Stimulated activated CD8-positive, alpha-beta memory T cell treated with anti-CD3 and anti-CD28 coated beads, Interleukin-7, amount 100 ng/mL, for 4 hours (primary cell): Measurements from ENCODE around the gene SLC26A8.
"Not testable (repeated sequence)": the region's sequence is repeated elsewhere in the genome, so short reads cannot be mapped to it uniquely, and the experiment has no call there.

Source experiments
- DNase-seq, 2 donors: peaks; one replicate each; pipeline ENCODE4 v3.0.0-alpha.2; 2020; ENCODE audit warnings: low read depth in 2 of 2

Gene SLC26A8

GRCh38 chr6:36050947-36051710 lies 26.7 kb upstream of the SLC26A8 start:
- DNase-seq, result no peak

GRCh38 chr6:36050305-36050704 lies 25.9 kb upstream of the SLC26A8 start:
- DNase-seq, result no peak

- no peak for DNase-seq
These were observed 25.1 kb upstream of the SLC26A8 start for GRCh38 chr6:36049582-36049981.

GRCh38 chr6:36042618-36043260 lies 18.3 kb upstream of the SLC26A8 start:
- DNase-seq, result no peak

GRCh38 chr6:36040958-36041357 lies 16.5 kb upstream of the SLC26A8 start:
- DNase-seq, result no peak

- DNase-seq, result no peak
These were observed 14.7 kb upstream of the SLC26A8 start for GRCh38 chr6:36039112-36039511.

- no peak for DNase-seq
These were observed 13.9 kb upstream of the SLC26A8 start for GRCh38 chr6:36038120-36038876.

GRCh38 chr6:36035225-36035624 lies 10.8 kb upstream of the SLC26A8 start:
- no peak for DNase-seq

- DNase-seq, result no peak
These were observed 10.0 kb upstream of the SLC26A8 start for GRCh38 chr6:36034441-36034840.

GRCh38 chr6:36033935-36034334 lies 9.5 kb upstream of the SLC26A8 start:
- peak; percentile 32 to 37 for DNase-seq

- DNase-seq, result not testable (repeated sequence)
These were observed 8.7 kb upstream of the SLC26A8 start for GRCh38 chr6:36033144-36033543.

- no peak for DNase-seq
These were observed 7.8 kb upstream of the SLC26A8 start for GRCh38 chr6:36032261-36032660.

- DNase-seq, result no peak
These were observed 5.0 kb upstream of the SLC26A8 start for GRCh38 chr6:36029464-36029863.

GRCh38 chr6:36028877-36029324 lies 4.5 kb upstream of the SLC26A8 start:
- peak; percentile 66 to 68 for DNase-seq

- DNase-seq, result peak in 1 of 2 donors; percentile 6
These were observed 3.8 kb upstream of the SLC26A8 start for GRCh38 chr6:36028088-36028876.

GRCh38 chr6:36027501-36028087 lies 3.2 kb upstream of the SLC26A8 start, which contains the start of gene MAPK14:
Gene MAPK14, plus strand, starts transcription at chr6:36027808. Its CDS starts 350 bp downstream, at chr6:36028158.
- DNase-seq, result peak; percentile 95 to 99

GRCh38 chr6:36025932-36026327 lies 1.5 kb upstream of the SLC26A8 start:
- no peak for DNase-seq

- DNase-seq, result no peak
These were observed 955 bp upstream of the SLC26A8 start for GRCh38 chr6:36025260-36025931.

- DNase-seq, result no peak
These were observed 4.3 kb downstream of the SLC26A8 start for GRCh38 chr6:36020154-36020553.

GRCh38 chr6:36019167-36019566 lies 5.3 kb downstream of the SLC26A8 start:
- no peak for DNase-seq

- DNase-seq, result no peak
These were observed 6.1 kb downstream of the SLC26A8 start for GRCh38 chr6:36018339-36018738.
